GM10266 (cell line): ENCODE results near the gene PTGFR.

Experiments
- DNase-seq: peaks from one replicate; pipeline ENCODE4 v3.0.0; 2012; ENCODE audit errors: extremely low spot score
- TF ChIP-seq, protein P1 (sequence below): IDR thresholded peaks from 2 replicates; pipeline ENCODE4 v1.5.1; 2012; ENCODE audit warnings: mild to moderate bottlenecking, low read depth; ENCODE audit not compliant: control insufficient read depth, insufficient read depth; ENCODE audit errors: missing control alignments

Gene PTGFR

DNA sequence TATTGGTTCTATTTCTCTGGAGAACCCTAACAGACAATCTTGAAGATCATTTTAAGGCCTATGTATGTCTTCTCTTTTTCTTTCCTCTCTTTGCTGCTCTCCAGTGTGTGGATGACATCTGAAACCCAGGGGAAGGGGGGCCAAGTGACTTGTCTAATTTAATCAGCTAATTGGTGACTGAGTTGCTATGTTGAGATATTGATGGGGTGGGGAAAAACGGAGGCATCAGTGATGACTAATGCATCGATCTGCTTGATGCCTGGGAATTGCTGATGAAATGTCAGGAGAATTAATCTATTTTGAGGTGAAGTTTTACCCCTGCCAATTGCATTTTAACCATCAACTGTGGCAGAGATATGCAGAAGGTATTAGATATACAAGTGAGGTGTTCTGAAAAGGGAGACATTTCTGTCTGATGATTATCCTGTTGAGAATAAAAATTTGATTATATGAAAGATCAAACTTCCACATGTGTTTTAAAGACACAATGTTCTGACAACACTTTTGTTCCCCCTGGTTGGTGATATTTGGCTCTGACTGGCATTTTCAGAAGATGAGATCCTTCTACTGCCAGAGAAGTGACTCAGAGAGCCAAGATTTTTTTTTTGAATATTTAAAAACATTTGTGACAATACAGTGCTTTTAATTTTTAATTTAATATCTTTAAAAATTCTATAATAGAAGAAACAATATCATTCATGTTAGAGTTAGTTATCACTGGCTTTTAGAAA lies 18.7 kb upstream of the PTGFR start:
- TF ChIP-seq, protein P1, sequence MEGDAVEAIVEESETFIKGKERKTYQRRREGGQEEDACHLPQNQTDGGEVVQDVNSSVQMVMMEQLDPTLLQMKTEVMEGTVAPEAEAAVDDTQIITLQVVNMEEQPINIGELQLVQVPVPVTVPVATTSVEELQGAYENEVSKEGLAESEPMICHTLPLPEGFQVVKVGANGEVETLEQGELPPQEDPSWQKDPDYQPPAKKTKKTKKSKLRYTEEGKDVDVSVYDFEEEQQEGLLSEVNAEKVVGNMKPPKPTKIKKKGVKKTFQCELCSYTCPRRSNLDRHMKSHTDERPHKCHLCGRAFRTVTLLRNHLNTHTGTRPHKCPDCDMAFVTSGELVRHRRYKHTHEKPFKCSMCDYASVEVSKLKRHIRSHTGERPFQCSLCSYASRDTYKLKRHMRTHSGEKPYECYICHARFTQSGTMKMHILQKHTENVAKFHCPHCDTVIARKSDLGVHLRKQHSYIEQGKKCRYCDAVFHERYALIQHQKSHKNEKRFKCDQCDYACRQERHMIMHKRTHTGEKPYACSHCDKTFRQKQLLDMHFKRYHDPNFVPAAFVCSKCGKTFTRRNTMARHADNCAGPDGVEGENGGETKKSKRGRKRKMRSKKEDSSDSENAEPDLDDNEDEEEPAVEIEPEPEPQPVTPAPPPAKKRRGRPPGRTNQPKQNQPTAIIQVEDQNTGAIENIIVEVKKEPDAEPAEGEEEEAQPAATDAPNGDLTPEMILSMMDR: no peak
- no peak for DNase-seq

DNA sequence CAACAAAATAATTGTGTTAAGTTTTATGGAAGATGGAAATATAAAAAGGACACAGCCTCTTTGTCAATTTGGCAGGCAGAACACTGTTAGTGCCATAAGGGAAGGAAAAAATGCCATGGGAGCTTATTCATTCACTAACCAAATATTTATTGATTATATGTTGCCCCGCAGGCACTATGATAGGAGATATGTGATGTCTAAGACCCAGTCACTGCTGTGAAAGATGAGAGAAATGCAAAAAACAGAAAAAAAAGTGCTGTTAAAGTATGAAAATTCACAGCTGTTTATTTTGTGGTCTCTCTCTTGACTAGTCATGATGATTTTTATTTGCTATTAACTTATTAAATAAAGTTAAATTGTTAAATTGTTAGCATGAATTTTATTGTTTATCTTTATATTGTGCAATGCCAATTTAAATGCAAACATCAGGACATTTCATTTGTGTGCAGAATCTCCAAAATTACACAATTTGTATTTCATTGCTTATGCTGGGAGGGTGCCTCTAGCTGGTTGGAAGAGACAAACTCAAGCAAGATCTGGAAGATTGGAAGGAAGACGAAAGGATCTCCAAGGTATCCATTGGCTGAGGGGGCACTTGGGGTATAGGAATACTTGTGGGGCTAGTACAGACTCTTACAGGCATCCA lies 17.8 kb upstream of the PTGFR start:
- TF ChIP-seq, protein P1: no peak
- no peak for DNase-seq

DNA sequence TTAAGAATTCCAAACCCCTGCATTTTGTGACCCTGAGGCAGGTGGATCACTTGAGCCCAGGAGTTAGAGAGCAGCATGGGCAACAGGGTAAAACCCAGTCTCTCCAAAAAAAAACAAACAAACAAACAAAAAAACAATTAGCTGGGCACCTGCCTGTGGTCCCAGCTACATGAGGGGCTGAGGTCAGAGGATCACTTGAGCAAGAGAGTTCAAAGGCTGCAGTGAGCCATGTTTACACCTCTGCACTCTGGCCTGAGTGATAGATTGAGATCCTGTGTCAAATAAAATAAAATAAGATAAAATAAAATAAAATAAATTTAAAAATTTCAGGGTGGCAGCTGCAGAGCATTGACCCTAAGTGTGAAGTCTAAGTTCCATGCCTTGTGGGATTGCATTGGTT lies 16.7 kb upstream of the PTGFR start:
- TF ChIP-seq, protein P1: no peak
- DNase-seq: no peak

DNA sequence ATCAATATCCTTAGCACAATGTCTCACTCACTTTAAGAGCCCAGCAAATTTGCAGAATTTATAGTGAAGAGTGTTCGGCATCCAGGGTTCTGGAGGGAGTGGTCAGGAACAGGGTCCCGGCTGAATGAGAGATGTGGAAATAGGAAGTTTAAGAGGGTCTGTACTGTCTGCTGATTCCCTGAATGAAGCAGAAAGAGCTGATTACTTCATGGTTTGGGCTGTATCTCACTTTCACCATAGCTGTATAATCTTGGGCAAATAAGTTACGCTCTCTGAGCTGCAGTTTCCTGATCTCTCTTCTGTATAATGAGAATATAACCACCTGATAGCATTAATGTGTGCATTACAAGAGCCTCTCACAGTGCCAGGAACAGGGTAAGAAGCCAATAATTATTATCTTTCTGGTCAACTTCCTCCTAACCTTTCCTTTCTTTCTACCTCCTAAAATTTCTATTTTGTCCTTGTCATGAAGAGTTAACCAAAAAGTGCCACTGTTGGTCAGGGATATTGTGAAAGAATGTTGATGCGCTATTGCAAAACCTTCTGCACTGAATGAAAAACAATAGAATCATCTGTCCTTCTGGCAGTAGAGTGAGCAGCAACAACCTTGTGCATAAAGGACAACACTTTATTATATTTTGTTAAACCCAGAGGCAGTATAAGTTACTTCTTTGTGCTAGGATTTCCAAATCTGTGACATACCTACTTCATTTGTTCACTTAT lies 14.7 kb upstream of the PTGFR start:
- TF ChIP-seq, protein P1: no peak
- no peak for DNase-seq

DNA sequence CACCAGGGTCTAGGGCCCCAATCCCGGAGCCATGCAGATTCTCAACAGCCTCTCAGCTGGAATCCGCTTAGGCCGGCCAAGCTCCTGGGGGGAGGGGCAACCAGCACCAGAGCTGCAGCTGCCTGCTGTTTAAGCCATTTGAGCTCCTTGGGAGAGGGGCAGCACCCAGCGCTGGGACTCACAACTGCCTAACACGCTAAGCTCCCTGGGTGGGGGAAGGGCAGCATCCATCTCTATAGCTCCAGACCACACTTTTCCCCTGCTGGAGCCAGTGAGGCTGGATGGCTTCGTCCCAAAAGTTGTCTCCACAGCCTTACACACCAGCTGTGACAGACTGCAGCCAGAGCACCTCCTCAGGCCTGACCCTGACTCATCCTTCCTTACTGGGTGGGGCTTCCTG lies 6.9 kb upstream of the PTGFR start:
- TF ChIP-seq, protein P1: no peak
- DNase-seq: no peak

DNA sequence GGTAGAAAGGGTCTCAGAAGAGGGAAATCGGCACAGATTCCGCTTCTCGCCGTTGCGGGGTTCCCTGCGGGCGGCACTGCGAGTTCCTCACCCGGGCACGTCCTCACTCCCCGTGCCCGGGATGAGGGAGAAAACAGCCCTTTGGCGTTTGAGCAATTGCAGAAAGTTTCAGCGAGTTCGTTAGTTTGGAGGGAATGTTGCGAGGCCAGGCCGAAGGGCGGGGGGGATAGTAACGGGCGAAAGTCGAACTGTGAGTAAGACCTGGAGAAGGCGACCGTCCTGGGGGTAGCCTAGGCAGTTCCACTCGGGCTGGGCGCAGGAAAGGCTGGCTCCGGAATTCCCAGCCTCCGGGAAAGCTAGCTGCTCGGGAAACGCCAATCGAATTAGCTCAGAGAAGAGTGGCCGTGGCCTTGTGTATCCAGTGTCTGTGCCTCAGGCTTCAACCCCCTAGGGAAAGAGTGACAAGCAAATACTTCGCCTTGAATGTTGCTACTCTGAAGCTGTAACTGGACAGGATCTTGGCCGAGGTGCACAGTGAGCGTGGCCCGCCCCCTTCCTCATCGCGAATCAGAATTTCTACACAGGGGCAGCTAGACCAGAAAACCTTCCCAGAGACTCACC lies 787 bp downstream of the PTGFR start:
- DNase-seq: no peak
- TF ChIP-seq, protein P1: no peak

DNA sequence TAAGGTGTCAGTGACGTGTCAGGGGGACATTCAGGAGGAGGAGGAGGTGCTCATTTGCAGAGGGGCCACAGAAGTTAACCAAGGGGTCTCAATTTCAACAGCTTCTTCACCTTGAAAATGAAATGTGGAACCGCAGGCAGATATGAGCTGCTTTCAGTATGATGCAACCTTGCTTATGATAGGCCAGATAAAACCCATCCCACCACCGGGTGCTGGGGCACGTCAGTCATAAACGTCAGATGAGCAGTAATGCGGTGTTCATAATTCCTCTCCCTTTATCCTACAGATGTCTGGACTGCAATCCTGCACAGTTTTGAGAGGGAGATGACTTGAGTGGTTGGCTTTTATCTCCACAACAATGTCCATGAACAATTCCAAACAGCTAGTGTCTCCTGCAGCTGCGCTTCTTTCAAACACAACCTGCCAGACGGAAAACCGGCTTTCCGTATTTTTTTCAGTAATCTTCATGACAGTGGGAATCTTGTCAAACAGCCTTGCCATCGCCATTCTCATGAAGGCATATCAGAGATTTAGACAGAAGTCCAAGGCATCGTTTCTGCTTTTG lies 1.7 kb downstream of the PTGFR start:
- TF ChIP-seq, protein P1: no peak
- no peak for DNase-seq
